Spleen (tissue), 3 donors: Measurements from ENCODE around the gene LRP1B.

ENCODE experiments used
- POLR2A ChIP-seq, 3 donors: fragments of 450-650 bp; IDR thresholded peaks; one replicate each; pipeline ENCODE4 v1.5.1; 2017; ENCODE audit warnings: antibody characterized with exemption in 3 of 3, mild to moderate bottlenecking in 1 of 3
- POLR2AphosphoS5 ChIP-seq, 3 donors: sonication (generic); formaldehyde crosslinking; IDR thresholded peaks; one replicate each; pipeline ENCODE4 v1.5.1; 2017; ENCODE audit warnings: antibody characterized with exemption in 3 of 3

DNA sequence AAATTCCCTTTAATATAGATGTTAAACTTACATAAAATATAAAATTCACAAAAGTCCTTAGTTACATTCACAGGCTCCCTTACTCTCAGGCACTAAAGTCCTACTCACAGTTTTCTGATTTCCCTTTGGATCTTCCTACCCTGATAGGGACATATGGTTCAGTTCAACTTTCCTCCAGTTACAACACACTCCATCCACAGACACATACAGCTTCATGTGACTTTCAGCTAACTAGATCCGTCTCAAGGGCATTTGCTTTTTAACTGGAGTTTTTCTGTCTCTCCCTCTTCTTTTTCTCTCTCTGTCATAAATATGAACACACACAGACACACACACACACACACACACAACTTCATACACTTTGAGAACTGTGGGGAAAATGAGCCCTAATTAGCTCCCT is 419.2 kb downstream of the LRP1B start:
- TF ChIP-seq POLR2A (IDR thresholded peaks at IDR 0.05) (no peak), POLR2AphosphoS5 (IDR thresholded peaks at IDR 0.05) (no peak)
